Large intestine (tissue), 3 donors: Measurements from ENCODE around the gene GRIFIN. TPM values are rescaled to one million over a fixed set of nuclear protein-coding genes. Genes with fewer than 3 reads are reported as not detected.

Source experiments
- DNase-seq, 2 donors: peaks; one replicate each; pipeline versions ENCODE4 v3.0.0 to v3.0.0-alpha.2; 2013
- H3K27ac ChIP-seq: one replicate; pipeline ENCODE4 v1.5.1; 2013; ENCODE audit warnings: low read length
- H3K27me3 ChIP-seq: 2 replicates; pipeline ENCODE4 v1.6.1; 2013; ENCODE audit warnings: low read length; ENCODE audit not compliant: control insufficient read depth, insufficient read depth
- H3K36me3 ChIP-seq: 2 replicates; pipeline ENCODE4 v1.6.1; 2013; ENCODE audit warnings: low read length; ENCODE audit not compliant: control insufficient read depth, insufficient read depth
- H3K4me1 ChIP-seq: one replicate; pipeline ENCODE4 v1.6.1; 2013; ENCODE audit warnings: low read length; ENCODE audit not compliant: control insufficient read depth, insufficient read depth
- H3K4me3 ChIP-seq: one replicate; pipeline ENCODE4 v1.5.1; 2013; ENCODE audit warnings: low read length
- H3K9me3 ChIP-seq: one replicate; pipeline ENCODE4 v1.6.1; 2013; ENCODE audit warnings: mild to moderate bottlenecking, low read depth, low read length, moderate library complexity; ENCODE audit not compliant: control insufficient read depth
- WGBS: methylation state at CpG from one replicate; pipeline ENCODE4 v1.1.5; 2013; ENCODE audit warnings: low lambda C conversion rate; ENCODE audit not compliant: insufficient coverage; 5-methylcytosine and 5-hydroxymethylcytosine counted together
- polyA plus RNA-seq: library from polyadenylated mRNA; unstranded; fragments of 120-200 nt; gene quantifications from one replicate; pipeline ENCODE4 v1.2.1, GENCODE V29; 2013

Gene GRIFIN
- polyA plus RNA-seq, 1 donor: not detected

- H3K27ac ChIP-seq: no peak overlapping the region
- DNase-seq: no peak
- H3K4me3 ChIP-seq: no peak overlapping the region
- H3K27me3 ChIP-seq: peaks cover 17% of the 10 kb centered on the region
- no CpG with 5 or more reads among the region's 19 CpGs for WGBS
- H3K4me1 ChIP-seq: peaks cover 5% of the 10 kb centered on the region
- peaks cover 5% of the 10 kb centered on the region for H3K9me3 ChIP-seq
- no peaks in the 10 kb centered on the region for H3K36me3 ChIP-seq
These were observed 28.7 kb upstream of the GRIFIN start for GRCh38 chr7:2504889-2505375.

DNA sequence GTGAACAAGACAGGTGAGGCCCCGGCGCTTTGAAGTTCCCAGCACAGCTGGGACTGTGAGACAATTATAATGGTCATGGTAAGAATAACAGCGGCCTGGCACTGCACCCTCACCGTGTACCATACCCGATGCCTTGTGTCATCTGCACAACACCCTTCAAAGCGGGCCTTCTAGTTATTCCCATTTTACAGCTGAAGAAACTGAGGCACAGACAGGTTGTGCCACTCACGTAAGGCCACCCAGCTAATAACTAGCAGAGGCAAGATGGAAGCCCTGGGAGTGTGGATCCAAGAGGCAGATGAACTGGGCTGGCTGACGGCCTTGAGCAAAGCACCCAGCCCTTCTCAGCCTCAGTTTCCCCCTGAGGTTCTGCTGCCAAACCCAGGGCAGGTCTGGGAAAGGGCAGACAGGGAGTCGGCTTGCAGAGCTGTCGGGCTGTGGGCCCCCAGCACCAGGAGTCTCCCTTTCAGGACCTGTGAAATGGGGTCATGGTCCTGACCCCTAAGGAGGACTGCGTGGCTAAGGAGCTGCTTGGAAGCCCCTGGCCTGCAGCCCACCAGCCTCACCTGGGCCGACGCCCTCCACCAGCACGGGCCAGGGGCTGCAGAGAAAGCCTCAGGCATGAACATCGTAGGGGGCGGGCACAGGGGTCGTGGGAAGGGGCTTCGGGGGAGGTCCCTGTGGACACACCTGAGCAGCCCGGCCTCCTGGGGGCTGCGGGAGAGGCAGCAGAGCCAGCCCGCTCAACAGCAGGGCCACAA, 28.1 kb upstream of the GRIFIN start:
- Histone ChIP-seq H3K27me3 (peaks cover 10% of the 10 kb centered on the region), H3K36me3 (no peaks in the 10 kb centered on the region), H3K4me1 (peaks cover 5% of the 10 kb centered on the region), H3K27ac (no peak overlapping the region), H3K9me3 (peaks cover 2% of the 10 kb centered on the region), H3K4me3 (no peak overlapping the region)
- WGBS: no CpG with 5 or more reads among the region's 21 CpGs
- DNase-seq: no peak

DNA sequence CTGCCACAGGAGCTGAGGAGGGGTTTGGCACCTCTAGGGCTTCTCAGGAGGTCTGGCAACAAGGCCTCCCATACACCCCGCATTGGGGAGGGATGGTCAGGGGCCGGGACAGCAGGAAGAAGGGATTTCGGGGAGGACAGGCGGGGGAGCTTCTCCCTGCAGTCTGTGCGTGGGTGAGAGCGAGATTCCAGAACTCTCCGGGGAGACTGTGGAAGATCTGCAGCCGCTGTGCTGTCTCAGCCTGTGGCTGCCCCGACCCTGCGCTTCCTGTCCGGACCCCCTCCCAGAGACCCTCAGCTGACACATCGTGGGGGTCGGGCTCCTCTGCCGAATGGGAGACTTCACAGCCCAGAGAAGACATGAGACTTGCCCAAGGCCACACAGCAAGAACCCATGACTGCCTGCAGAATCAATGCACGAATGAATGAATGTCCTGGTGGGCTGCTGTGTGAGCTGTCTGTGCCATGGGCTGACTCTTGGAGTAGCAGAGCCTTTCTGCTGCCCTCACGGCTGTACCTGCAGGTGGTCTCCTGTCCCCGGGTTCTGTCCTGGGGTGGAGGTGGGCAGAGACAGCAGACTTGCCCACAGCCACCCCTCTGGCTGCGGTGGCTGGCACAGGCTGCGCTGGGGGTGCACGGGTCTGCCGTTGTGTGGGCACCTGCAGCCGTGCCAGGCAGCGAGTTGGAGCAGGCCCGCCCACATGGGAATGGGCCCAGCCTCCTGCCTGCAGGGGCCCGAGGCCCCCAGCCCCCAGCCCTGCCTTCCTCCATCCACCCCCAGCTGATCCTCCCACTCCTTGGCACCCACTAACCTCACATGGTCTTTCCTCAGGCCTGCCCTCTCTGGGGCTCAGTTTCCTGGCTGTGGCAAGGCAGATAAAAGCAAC, 27.1 kb upstream of the GRIFIN start:
- no peak for DNase-seq
- no peaks in the 10 kb centered on the region for H3K9me3 ChIP-seq
- no CpG with 5 or more reads among the region's 25 CpGs for WGBS

DNA sequence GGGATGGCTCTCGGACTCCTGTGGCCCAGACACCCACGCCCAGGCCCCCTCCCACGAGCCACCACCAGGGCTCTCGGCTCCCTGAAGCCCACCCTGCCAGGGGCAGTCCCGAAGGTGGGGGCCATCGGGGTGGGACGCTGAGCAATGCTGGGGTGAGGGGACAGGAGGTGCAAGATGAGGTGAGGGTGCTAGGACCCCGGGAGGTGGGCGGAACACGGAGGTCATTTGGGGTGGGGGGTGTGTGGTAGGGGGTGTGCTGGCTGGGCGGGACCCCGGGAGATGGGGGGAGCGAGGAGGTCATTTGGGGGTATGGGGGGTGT, 26.4 kb upstream of the GRIFIN start:
- H3K27me3 ChIP-seq: peaks cover under 1% of the 10 kb centered on the region
- H3K36me3 ChIP-seq: no peaks in the 10 kb centered on the region
- no peaks in the 10 kb centered on the region for H3K4me1 ChIP-seq
- no CpG with 5 or more reads among the region's 13 CpGs for WGBS
- H3K9me3 ChIP-seq: no peaks in the 10 kb centered on the region
- DNase-seq: no peak
- no peak overlapping the region for H3K27ac ChIP-seq
- H3K4me3 ChIP-seq: no peak overlapping the region

More for the DNA sequence above, 27.1 kb upstream of the GRIFIN start:
- Histone ChIP-seq H3K27ac (no peak overlapping the region), H3K27me3 (peaks cover 2% of the 10 kb centered on the region), H3K36me3 (no peaks in the 10 kb centered on the region), H3K4me3 (no peak overlapping the region), H3K4me1 (peaks cover under 1% of the 10 kb centered on the region)

- DNase-seq: no peak
- Histone ChIP-seq H3K27me3 (peaks cover 3% of the 10 kb centered on the region), H3K36me3 (no peaks in the 10 kb centered on the region), H3K27ac (no peak overlapping the region), H3K4me3 (no peak overlapping the region), H3K4me1 (no peaks in the 10 kb centered on the region), H3K9me3 (no peaks in the 10 kb centered on the region)
- no CpG with 5 or more reads among the region's 9 CpGs for WGBS
These were observed 25.9 kb upstream of the GRIFIN start for GRCh38 chr7:2501947-2502646.

DNA sequence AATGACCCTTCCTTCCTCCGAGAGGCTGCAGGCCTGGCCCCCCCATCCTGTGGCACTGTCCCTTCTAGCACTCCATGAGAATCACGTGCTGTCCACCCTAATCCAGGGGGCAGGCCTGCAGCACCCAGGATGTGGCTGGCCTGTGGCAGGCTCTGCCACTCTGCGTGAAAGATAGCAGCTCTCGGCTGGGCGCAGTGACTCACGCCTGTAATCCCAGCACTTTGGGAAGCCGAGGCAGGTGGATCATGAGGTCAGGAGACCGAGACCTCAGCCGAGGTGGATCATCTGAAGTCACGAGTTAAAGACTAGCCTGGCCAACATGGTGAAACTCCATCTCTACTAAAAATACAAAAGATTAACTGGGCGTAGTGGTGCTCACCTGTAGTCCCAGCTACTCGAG, 24.5 kb upstream of the GRIFIN start:
- Histone ChIP-seq H3K27ac (no peak overlapping the region), H3K4me3 (no peak overlapping the region), H3K36me3 (no peaks in the 10 kb centered on the region), H3K4me1 (peaks cover under 1% of the 10 kb centered on the region), H3K9me3 (no peaks in the 10 kb centered on the region), H3K27me3 (peaks cover 3% of the 10 kb centered on the region)
- no peak for DNase-seq
- no CpG with 5 or more reads among the region's 12 CpGs for WGBS

DNA sequence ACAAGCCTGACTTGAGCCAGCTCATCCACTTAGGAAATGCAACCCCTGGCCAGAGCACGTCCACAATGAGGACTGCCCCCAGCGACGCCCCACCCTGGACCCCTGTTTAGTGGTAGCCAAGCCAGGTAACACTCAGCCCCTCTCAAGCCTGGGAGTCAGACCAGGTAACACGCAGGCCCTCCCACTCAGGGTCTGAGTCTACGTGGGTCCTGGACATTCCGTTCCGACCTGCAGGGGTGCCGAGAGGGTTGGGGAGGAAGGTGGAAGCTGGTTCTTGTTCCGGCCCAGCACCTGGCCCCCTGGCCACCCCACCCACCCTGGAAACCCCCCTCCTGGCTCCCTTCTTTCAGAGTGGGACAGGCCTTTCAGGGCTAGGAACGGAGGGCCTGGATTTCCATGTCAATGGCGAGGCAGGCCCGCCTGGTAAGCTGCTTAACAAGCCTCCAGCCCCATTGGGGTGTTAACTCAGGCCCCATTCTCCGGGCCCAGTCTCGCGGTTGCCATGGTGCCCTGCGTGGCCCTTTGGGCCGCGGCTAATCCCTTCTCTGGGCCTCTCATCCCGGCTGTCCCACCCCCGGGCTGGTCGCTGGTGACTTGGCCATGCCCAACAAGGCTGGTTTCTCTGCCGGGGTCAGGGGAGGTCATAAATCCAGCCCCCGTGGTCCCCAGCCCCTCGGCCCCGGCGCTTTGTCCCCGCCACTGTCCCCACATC, 23.7 kb upstream of the GRIFIN start:
- no peak for DNase-seq
- Histone ChIP-seq H3K9me3 (no peaks in the 10 kb centered on the region), H3K27ac (no peak overlapping the region), H3K4me3 (no peak overlapping the region), H3K4me1 (peaks cover 4% of the 10 kb centered on the region), H3K36me3 (no peaks in the 10 kb centered on the region), H3K27me3 (peaks cover 3% of the 10 kb centered on the region)
- WGBS: no CpG with 5 or more reads among the region's 27 CpGs

GRCh38 chr7:2499181-2499580, 23.0 kb upstream of the GRIFIN start:
- peaks cover 3% of the 10 kb centered on the region for H3K27me3 ChIP-seq
- no peaks in the 10 kb centered on the region for H3K9me3 ChIP-seq
- H3K36me3 ChIP-seq: no peaks in the 10 kb centered on the region
- no CpG with 5 or more reads among the region's 7 CpGs for WGBS
- H3K4me1 ChIP-seq: peaks cover 4% of the 10 kb centered on the region
- H3K4me3 ChIP-seq: no peak overlapping the region
- no peak for DNase-seq
- no peak overlapping the region for H3K27ac ChIP-seq

GRCh38 chr7:2498708-2499107, 22.5 kb upstream of the GRIFIN start:
- H3K27me3 ChIP-seq: peaks cover 3% of the 10 kb centered on the region
- no peak overlapping the region for H3K27ac ChIP-seq
- WGBS: no CpG with 5 or more reads among the region's 6 CpGs
- H3K4me1 ChIP-seq: peaks cover 5% of the 10 kb centered on the region
- no peaks in the 10 kb centered on the region for H3K9me3 ChIP-seq
- no peak for DNase-seq
- H3K36me3 ChIP-seq: no peaks in the 10 kb centered on the region
- no peak overlapping the region for H3K4me3 ChIP-seq
